NCI-H1105 treated with DMSO at 0.1 percent for 48 hours (cell line): ENCODE results near the gene CMIP.

Experiments used
- DNase-seq: peaks from one replicate; lab custom pipeline; 2025; lab: John Stamatoyannopoulos, UW

Gene CMIP

DNA sequence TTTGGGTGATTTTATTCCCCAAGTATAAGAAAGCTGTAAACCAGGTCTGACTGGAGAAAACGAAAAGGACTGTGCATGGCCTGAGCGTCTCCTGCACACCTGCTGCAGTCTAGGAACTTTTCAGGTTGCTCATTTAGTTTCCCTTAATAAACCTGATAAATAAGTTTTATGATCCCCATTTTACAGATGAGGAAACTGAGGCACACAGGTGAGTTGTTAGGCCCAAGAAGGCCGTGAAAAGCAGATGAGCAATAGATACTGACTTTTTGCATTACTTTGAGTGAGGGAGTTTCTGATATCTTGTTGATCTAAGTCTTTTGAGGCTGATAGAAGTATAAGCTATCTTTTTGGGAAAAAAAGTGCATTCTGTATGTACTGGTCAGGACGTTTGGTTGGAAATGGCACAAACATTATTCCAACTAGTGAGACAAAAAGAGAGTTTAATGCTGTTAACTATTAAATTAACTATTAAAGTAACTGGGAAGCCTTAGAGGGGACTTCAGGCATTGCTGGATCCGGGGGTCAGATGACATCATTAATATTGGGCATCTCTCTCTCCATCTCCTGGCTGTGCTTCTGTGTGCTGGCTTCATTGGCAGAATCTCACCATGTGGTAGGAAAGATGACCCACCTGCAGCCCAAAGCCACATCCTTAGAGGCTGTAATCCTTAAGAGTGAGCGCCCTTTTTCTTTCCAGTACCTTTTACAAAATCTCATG is 163.4 kb downstream of the CMIP start:
- no peak for DNase-seq

DNA sequence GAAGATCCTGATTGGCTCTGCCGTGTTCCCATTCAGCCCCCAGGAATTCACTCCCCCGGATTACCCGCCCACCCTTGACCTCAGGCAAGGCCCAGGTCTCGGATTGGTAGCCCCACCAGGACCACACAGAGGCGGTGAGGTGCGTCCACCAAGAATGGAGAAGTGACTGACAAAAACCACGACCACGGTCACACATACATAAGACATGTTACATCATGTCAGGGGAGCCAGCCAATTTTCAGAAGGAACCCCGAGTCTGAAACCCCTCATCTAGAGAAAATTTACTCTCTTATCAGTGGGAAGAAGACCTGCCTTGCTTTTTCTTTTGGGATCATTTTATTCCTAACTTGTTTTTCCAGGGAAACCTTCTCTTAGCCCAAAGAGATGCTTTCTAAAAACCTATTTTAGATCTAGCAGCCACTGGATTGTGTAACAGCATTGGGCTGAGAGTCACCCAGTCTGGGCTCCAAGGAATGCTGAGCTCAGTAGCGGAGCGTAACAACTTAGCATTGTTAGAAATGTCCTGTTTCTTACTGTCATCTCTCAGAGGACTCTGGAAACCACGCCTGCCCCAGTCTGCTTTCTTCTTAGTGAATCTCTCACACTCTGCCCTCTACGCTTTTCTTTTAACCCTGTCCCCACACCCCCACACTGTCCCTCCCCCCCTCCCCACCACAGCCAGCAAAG is 164.1 kb downstream of the CMIP start:
- no peak for DNase-seq

DNA sequence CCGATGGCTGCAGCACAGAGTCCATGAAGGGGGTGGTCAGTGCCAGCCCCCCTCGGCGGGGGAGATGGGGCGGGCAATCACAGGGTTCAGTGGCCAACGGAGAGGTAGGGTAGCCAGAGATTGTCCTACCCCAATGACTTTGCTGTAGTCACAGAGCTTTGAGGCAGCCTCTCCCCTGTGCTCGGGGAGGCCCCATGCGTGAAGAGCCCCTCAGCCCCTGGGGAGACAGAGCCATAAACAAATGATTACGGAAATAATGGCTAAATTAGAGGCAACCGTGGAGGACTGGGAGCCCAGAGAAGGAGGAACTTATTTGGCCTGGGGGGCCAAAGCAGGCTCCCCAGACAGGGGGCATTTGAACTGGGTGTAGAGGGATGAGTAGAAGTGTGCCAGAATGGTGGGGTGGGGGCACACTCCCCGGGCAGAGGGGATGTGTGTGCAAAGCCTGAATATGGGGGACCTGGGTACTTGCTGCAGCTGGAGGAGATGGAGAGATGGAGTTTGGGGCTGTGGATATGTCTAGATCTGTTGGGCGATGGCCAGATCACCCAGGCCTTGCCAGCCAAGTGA is 164.8 kb downstream of the CMIP start:
- DNase-seq: no peak

DNA sequence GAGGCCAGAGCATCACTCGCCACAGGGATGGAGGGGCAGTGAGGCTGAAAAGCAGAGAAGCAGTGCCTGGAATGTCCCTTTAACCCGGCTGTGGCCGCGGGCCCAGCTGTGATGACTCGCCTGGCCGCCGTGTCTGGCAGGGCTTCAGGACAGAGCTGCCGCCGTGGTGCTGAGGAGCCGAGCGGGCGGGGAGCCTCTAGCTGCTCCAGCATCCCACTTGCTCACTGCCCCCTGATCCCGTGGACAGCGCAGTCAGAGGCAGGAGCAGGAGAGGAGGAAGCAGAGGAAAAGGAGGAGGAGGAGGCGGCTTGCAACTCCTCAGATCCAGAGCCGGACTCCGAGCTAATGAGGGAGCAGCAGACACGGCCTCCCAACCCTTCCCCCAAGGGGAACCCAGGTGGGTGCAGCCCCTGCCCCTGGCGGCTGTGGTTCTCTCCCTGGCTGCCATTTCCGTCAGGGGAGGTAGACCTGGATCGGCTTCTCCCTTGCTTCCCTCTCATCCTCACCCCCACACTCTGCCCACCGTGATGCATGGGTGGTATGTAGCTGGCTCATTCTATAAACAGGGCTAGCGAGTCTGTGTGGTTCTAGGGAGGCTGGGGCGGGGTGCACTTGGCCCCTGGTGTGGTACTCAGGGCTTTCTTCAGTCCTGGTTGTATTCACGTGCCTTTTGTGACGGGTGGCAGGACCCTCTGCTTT is 165.7 kb downstream of the CMIP start:
- no peak for DNase-seq

DNA sequence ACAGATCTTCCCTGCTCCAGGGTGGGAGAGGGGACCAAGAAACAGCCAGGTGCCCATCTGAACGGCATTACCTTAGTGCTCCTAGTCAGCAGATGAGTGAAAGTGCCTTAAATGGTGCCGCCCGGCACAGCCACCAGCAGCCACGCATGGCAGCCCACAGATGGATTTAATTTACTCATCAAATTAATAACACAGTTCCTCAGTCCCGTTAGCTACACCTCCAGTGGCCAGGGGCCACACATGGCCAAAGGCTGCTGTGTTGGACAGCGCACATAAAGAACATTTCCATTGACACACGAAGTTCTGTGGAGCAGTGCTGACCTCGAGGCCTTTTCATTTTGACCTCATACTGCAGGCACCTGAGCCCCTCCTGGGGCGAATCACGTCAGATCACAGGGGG is 166.3 kb downstream of the CMIP start:
- no peak for DNase-seq

DNA sequence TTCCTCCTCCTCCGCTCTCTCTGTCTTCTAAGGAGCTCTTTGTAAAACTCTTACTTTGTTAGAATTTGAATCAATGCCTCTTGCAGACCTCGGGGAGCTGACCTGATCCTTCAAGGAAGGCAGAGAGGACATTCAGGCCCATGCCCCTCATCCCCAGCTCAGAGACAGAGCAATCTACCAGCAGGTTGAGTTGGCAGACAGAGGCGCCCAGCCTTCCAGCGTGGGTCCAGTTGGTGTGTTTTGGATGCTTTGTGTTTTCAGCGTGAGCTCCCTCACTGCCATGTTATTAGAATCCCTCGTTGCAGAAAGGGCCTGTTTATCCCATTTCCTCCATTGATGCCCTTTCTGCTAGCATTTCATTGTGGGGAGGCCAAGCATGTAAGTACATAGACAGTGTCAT is 167.1 kb downstream of the CMIP start:
- no peak for DNase-seq

DNA sequence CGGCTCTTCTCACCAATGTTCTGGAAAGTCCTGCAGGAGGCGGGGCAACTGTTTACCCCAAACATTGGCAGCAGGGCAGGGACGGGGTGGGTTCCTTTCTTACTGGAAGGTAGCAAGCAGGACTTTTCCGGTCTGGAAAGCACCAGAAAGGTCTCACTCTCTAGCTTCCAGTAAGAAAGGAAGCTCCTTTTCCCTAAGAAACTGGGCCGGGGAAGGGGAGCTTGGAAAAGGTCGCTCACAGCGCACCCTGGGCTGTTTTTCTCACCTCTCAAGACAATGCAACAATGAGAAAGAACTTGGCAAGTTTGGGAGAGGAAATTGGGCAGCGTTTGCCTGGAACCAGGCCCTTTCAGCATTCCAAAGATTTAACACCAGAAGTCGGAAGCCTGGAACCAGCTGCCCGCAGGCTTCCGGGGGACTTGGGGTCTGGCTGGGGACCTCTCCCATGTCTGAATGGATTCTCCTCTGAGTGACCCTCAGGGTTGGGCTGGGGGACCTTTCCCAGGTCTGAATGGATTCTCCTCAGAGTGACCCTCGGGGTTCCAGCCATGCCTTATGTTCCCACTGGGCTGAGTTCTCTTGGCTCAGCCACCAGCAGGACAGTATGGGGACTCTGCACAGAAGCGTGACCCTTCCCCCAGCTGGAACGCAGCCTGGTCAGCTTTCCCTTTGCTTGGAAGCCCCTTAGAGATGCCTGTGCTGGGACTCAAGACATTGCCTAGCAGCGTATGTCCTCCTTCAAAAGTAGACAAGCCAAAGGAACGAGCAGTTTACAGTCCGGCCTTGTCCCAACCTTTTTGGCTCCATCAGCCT is 167.9 kb downstream of the CMIP start:
- DNase-seq: no peak

DNA sequence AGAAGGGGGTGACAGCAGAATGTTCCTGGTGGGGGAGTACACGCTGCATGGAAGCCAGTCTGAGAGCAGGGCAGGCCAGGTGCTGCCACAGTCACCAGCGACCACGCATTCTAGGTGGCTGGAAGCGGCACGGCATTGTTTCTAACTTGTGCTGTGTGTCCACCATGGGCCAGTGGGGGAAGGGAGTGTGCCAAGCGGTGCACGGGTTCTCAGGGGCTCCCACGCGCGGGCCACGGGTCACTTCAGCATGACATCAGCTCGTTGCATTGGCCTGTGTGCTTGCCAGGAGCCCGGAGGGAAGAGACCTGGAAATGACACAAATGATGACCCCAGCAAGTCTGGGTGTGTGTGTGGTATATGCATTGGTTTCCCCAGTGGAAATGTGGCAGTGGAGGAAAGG is 169.6 kb downstream of the CMIP start:
- no peak for DNase-seq

DNA sequence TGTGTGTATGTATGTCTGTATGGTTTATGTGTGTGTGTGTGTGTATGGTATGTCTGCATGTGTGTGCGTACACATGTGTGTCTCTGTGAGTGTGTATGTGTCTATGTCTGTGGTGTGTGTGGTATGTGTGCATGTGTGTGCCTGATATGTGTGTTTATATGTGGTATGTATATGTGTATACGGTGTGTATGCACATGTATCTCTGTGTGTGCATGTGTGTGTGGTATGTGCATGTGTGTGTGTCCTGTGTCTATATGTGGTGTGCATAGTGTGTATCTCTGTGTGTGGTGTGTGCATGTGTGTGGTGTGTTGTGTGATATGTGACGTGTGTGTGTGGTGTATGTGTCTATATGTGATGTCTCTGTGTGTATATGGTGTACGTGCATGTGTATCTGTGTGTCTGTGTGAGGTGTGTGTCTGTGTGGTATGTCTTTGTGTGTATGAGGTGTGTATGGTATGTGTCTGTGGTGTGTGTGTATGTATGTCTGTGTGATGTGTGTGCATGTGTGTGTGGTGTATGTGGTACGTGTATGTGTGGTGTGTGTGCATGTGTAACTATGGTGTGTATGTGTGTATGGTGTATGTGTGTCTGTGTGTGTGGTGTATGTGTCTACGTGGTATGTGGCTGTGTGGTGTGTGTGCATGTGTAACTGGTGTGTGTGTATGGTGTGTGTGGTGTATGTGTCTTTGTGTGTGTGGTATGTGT is 170.2 kb downstream of the CMIP start:
- DNase-seq: no peak

DNA sequence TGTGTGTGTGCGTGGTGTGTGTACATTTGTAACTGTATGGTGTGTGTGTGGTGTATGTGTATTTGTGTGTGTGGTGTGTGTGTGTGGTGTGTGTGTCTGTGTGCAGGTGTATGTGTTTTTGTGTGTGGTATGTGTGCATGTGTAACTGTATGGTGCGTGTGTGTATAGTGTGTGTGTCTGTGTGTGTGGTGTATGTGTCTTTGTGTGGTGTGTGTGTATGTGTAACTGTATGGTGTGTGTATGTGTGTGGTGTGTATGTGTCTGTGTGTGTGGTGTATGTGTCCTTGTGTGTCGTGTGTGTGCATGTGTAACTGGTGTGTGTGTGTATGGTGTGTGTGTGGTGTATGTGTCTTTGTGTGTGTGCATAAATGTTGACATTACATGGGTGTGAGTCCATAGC is 170.8 kb downstream of the CMIP start:
- DNase-seq: no peak

DNA sequence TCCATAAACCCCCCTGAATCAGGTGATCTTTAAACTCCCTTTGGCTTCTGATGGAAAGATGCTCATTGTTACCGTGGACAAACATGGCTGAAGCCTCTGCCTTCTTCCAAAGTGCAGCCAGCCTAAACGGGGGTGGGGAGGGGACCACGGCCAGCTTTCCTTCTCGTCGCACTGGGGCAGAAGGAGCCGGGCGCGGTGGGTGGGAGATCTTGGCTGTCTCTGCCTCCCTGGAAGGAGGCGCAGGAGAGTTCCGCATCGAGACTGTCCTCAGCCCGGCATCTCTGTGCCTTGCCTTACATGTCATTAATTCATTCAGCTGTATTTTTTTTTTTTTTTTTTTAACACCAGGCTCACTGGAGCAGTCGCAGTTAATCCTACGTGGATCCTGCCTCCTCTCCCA is 171.2 kb downstream of the CMIP start:
- DNase-seq: no peak

DNA sequence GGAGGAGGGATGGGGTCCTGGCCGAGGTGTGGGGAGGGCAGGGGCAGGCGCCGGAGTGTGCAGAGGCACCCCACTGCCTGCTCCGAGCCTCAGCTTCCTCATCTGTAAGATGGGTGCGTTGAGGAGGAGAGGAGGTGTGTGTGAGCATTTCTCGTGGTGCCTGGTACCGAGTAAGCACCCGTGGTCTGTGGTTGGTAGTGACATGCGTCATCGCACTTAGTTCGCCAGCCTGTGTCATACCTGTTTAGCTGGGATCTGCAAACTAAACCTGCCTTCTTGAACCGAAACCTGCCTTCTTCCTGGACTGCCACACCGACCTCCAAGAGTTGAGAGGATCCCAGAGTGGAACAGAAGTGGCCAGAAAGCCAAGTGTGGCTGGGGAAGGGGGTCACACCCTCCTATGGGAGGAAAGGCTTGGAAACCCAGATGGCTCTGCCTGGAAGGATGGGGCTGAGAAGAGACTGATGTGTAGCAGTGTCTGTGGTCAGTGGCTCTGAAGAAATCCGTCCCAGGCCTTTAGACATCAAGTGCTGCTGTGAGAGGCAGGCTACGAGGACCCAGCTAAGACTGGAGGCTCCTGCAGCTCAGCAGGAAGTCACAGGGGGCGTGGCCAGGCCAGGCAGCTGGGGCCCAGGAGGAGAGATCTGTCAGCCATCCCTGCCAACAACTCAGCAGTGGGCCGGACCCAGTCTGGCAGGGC is 171.9 kb downstream of the CMIP start:
- no peak for DNase-seq

DNA sequence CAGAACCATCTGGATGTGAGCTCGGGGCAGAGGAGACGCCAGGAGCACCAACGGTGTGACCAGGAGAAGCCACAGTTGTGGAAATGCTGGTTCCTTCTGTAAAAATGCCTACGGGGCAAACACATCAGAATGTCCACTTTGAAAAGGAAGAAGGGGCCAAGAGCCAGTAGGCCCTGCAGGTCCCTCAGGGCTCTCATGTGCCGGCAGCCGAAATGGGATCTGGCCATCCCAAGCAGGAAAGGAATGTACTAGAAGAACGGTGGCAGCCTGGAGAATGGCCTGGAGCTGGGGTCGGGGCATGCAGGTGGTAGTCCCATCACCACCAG is 172.4 kb downstream of the CMIP start:
- no peak for DNase-seq

DNA sequence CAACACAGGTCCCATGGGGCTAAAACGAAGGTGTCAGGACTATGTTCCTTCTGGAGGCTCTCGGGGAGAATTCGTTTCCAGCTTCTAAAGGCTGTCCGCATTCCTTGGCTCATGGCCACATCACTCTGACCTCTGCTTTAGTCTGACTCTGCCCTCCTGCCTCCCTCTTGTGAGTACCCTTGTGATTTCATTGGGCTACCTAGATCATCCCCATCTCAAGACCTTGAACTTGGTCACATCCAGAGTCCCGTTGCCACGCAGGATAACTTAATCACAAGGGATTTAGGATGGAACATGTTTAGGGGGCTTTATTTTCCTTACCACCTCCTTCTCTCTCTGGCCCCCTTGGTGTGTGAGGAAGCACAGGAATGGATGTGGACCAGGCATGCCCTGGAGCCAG is 173.6 kb downstream of the CMIP start:
- no peak for DNase-seq

DNA sequence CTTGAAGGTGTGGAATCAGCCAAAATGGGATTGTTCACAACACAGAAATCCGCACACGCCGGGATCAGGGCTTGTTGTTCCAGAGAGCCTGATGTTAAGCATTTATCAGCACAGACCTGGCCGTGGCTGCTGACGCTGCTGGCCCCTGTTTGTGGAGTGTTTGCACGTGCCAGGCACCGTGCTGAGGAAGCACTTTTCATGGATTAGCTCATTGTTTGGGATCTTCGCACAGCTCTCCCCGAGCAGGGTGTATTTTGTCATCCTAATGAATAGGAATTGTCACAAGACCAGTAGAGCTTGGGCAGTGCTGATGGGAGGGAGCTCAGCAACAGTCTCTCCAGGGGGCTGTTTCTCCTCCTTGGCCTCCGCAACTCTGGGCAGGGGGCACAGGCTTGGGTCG is 174.1 kb downstream of the CMIP start:
- no peak for DNase-seq

DNA sequence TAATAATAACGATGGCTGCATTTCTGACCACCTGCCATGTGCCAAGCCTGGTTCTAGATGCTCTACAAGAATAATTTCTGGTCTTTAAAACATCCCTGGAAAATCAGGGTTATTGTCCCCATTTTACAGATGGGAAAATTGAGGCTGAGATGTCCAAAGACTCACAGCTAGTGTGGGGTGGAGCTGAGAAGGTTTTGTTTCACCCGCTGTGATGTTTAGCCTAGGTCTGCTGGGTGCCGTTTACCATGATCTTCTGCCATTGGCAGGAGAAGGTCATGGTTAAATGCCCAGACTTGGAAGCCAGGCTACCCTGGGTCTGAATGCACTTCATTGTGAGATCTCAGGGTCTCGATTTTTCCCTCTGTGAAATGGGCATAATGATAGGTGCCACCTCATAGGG is 175.4 kb downstream of the CMIP start:
- DNase-seq: no peak

DNA sequence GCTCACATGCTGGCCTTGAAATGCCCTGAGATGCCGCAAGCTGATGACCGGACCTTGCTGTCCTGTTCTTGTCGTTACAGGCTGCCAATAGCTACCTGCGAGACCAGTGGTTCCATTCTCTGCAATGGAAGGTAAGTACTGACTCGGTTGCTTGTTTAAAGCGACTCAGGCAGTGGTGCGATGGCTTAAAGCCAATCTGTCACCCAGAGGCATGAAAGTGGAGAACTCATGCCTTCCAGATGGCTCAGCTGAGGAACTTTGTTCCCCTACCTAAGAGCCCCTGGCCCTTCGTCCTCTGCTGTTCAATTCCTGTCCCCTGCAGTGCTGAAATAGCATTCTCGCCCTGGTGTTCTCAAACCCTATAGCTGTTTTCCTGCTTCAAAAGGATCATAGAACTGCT is 176.2 kb downstream of the CMIP start:
- DNase-seq: no peak

DNA sequence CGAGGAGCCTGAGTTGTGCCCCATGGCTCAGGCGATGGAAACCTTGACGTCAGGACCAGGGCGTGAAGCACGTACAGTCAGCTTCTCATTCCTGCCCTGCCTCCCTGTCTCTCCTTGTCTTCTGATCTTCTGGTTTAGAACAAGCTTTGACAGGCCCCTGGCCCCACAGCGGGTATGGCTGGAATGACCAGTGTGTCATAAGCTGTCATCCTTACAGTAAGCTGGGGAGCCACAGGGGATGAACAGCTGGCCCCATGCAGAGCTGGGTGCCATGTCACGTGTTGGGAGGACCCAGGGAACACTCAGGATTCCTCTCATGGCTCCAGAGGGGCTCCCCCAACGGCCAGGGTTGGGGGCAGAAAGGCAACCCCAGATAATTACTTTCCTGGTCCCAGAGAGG is 176.9 kb downstream of the CMIP start:
- DNase-seq: no peak

DNA sequence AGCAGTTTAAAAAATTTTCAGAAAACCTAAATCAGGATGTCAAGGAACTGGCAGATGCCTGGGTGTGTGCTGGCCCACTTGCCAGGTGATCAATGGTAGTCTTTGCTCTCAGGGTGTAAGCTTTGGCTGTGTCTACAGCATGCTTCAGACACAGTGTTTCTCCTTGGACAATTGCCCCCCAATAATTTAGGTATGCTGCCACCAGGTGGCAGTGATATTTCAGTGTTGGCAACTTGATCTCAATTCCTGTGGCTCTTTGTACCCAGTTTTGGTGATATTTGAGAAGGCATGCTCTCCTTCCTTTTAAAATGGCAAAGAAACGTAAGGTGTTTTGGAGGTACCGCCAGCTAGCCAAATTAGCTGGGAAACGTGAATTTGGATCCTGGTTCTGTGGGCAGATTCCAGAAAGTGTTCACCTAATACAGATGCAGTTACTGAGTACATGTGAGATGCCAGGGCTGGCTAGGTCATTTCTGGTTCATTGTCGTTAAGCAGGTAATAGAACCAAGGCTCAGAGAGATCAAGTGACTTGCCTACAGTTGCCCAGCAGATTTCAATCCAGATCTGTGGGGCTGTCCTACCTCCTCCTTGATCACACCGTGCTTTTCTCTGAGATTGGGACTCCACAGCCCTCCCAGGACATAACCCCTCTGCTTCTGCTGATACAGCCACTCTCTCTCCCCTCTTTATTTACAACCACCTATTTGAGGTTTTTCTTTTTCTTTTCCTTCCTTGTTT is 178.9 kb downstream of the CMIP start:
- DNase-seq: peak; percentile 61

DNA sequence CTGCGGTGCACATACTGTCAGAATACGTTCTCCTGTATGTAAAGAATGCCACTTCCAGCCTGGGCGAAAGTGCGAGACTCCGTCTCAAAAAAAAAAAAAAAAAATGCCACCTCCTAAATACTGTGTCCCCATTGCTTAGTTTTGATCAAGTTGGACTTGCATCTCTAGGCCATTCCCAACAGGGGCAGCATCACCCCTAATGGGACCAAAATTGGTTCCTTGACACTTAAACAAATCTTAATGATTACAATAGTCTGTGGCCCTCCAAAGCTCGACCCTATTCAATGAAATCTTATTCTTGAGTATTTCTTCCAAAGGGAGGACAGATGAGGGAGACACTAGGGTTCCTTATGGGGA is 179.8 kb downstream of the CMIP start:
- no peak for DNase-seq
